RWPE2 (cell line): ENCODE data around the gene DUSP2.

Source experiments
- ATAC-seq: fragments of 200-7000 bp; cut with Tn5 transposase; 3 replicates; pipeline ENCODE4 v1.9.1; 2021; ENCODE audit warnings: low read depth
- DNase-seq: peaks from one replicate; pipeline ENCODE4 v3.0.0-alpha.2; 2020; ENCODE audit warnings: low spot score
- H3K27ac ChIP-seq: fragments of 450-650 bp; 2 replicates; pipeline ENCODE4 v1.5.1; 2017; ENCODE audit warnings: mild to moderate bottlenecking; ENCODE audit not compliant: poor library complexity, severe bottlenecking
- H3K27me3 ChIP-seq: fragments of 250-450 bp; sonication (Bioruptor Pico); 2 replicates; pipeline ENCODE4 v1.5.1; 2021; ENCODE audit warnings: mild to moderate bottlenecking, moderate library complexity; ENCODE audit not compliant: insufficient read depth, poor library complexity, severe bottlenecking
- H3K36me3 ChIP-seq: fragments of 250-450 bp; sonication (Bioruptor Pico); 2 replicates; pipeline ENCODE4 v1.5.1; 2020; ENCODE audit warnings: low read depth, mild to moderate bottlenecking, moderate library complexity
- H3K4me1 ChIP-seq: fragments of 250-450 bp; sonication (Bioruptor Pico); 2 replicates; pipeline ENCODE4 v1.5.1; 2021; ENCODE audit warnings: mild to moderate bottlenecking, moderate library complexity; ENCODE audit not compliant: insufficient read depth, poor library complexity, severe bottlenecking
- H3K4me3 ChIP-seq: fragments of 250-450 bp; sonication (Bioruptor Pico); 2 replicates; pipeline ENCODE4 v1.5.1; 2021; ENCODE audit warnings: mild to moderate bottlenecking, moderate library complexity; ENCODE audit not compliant: severe bottlenecking
- H3K9me3 ChIP-seq: fragments of 250-450 bp; sonication (Bioruptor Pico); 2 replicates; pipeline ENCODE4 v1.5.1; 2021; ENCODE audit warnings: mild to moderate bottlenecking, moderate library complexity; ENCODE audit not compliant: severe bottlenecking
- CTCF ChIP-seq: fragments of 450-650 bp; IDR thresholded peaks from one replicate; pipeline ENCODE4 v1.5.1; 2017; ENCODE audit warnings: mild to moderate bottlenecking, moderate library complexity; ENCODE audit not compliant: poor library complexity, severe bottlenecking

The DUSP2 gene

GRCh38 chr2:96154506-96155380 is 9.5 kb upstream of the DUSP2 start:
- no peak for TF ChIP-seq CTCF
- Histone ChIP-seq H3K27ac (no peak overlapping the region), H3K4me3 (no peak overlapping the region), H3K27me3 (no peaks in the 10 kb centered on the region), H3K4me1 (no peaks in the 10 kb centered on the region), H3K36me3 (no peaks in the 10 kb centered on the region), H3K9me3 (no peaks in the 10 kb centered on the region)
- DNase-seq (peak; percentile 45), ATAC-seq (no peak)

- Histone ChIP-seq H3K36me3 (no peaks in the 10 kb centered on the region), H3K27ac (no peak overlapping the region), H3K4me3 (no peak overlapping the region), H3K4me1 (no peaks in the 10 kb centered on the region), H3K27me3 (no peaks in the 10 kb centered on the region), H3K9me3 (no peaks in the 10 kb centered on the region)
- DNase-seq (peak; percentile 45), ATAC-seq (no peak)
- TF ChIP-seq CTCF, result no peak
These were observed 8.8 kb upstream of the DUSP2 start for GRCh38 chr2:96153991-96154431.

GRCh38 chr2:96153291-96153713 is 8.1 kb upstream of the DUSP2 start:
- Histone ChIP-seq H3K27me3 (no peaks in the 10 kb centered on the region), H3K4me1 (no peaks in the 10 kb centered on the region), H3K9me3 (no peaks in the 10 kb centered on the region), H3K27ac (no peak overlapping the region), H3K36me3 (no peaks in the 10 kb centered on the region), H3K4me3 (no peak overlapping the region)
- DNase-seq (peak; percentile 42), ATAC-seq (no peak)
- TF ChIP-seq CTCF, result no peak

GRCh38 chr2:96152304-96153161 is 7.3 kb upstream of the DUSP2 start:
- H3K27ac ChIP-seq, result no peak overlapping the region
- no peak overlapping the region for H3K4me3 ChIP-seq
- no peaks in the 10 kb centered on the region for H3K27me3 ChIP-seq
- no peaks in the 10 kb centered on the region for H3K9me3 ChIP-seq
- no peak for ATAC-seq
- H3K4me1 ChIP-seq, result no peaks in the 10 kb centered on the region
- no peak for TF ChIP-seq CTCF
- DNase-seq, result peak; percentile 29
- H3K36me3 ChIP-seq, result no peaks in the 10 kb centered on the region
